GM18951 (cell line): ENCODE measurements around the gene TTLL9.

Source experiments
- POLR2A ChIP-seq: IDR thresholded peaks from 4 replicates; pipeline ENCODE4 v1.6.1; 2011; ENCODE audit warnings: mild to moderate bottlenecking; ENCODE audit not compliant: insufficient read length, insufficient read depth; ENCODE audit errors: extremely low read depth
- in situ Hi-C: fragments of 300-500 bp; cut with MboI; formaldehyde crosslinking; loops from one replicate; pipeline ENCODE4 v1.12.0; 2022; ENCODE audit warnings: low sequenced_read_pairs, mixed read lengths, inconsistent platforms; ENCODE audit not compliant: unreplicated experiment

TTLL9 gene

DNA sequence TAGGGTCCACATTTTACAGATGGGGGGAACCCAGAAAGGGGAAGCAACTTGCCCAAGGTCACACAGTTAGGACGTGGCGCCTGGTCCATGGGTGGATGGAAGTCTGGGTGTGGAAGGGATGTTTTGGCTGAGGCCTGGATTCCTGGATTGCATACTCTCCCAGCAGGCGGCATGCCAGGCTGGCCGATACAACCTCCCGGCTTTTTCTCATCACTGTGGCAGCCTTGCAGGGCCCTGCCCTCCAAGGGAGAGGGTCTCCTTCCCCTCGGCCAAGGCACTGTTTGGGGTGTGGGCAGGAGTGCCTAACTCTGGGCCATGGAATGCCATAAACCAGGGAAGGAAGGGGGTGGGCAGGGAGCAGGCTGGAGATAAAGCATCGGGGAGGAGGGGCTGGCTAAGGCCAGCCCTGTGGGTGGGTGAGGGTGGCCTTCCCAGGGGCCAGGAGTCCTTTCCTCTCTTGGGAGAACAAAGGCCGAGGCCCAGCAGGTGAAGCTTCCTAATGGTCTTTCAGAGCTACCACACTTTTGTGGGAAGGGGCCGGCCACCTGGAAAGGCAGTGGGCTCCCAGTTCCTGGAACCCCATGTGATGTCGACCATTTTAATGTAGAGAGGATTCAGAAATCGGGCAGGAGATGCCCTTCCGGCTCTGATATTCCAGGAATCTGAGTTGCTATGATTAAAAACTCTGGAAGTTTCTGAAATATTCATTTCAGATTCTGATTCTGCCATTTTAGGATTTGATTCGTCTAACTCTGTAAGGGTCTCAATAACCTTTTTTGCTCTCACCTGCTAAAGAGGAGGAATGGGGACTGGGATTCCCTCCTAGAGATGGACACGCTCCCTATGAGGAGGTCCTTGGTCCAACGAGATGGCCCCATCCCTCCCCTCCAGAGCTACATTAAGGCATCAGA is 29.3 kb upstream of the TTLL9 start:
- in situ Hi-C loops, result no loop called here
- no peak for TF ChIP-seq POLR2A

DNA sequence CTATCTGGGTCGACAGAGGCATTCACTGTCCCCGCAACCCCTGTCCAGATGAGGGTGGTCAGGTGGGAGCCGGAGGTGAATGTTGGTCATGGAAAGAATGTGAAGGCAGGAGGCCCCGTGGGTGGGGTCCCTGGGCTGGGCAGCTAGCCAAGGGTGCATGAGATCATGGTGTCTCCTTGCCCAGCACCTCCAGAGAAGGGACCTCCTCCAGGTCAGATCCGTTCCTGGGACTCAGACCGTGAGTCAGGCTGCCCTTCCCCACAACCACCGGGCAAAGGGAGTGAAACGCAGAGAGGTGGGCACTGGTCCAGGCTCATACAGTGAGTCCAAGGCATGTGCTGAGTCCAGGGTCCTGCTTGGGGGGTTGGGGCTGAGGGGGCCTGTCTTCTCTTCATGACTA is 28.5 kb upstream of the TTLL9 start:
- TF ChIP-seq POLR2A, result no peak
- in situ Hi-C loops, result no loop called here

- TF ChIP-seq POLR2A, result no peak
- in situ Hi-C loops, result no loop called here
These were observed 27.8 kb upstream of the TTLL9 start for GRCh38 chr20:31842471-31843157.

DNA sequence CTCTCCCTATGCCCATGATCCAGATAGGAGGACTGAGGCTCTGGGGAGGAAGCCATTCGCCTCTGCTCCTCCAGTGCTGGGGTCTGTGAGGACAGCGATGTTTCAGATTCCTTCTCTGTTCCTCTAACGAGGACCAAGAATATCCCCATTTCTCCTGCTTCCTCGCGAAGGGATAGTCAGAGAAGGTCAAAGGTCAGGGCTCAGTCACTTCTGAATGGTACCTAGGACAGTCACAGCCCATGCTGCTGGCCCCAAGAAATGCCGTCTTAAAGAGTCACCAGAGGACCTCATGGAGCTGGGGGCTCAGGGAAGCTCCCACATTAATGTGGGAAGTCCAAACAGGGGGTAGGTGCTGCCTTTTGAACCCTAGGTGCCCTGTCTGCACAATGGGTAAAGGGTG is 27.1 kb upstream of the TTLL9 start:
- no peak for TF ChIP-seq POLR2A
- in situ Hi-C loops, result no loop called here

- in situ Hi-C loops, result no loop called here
- TF ChIP-seq POLR2A, result no peak
These were observed 26.6 kb upstream of the TTLL9 start for GRCh38 chr20:31843881-31844280.

GRCh38 chr20:31844737-31845299 is 25.6 kb upstream of the TTLL9 start:
- in situ Hi-C loops, result no loop called here

DNA sequence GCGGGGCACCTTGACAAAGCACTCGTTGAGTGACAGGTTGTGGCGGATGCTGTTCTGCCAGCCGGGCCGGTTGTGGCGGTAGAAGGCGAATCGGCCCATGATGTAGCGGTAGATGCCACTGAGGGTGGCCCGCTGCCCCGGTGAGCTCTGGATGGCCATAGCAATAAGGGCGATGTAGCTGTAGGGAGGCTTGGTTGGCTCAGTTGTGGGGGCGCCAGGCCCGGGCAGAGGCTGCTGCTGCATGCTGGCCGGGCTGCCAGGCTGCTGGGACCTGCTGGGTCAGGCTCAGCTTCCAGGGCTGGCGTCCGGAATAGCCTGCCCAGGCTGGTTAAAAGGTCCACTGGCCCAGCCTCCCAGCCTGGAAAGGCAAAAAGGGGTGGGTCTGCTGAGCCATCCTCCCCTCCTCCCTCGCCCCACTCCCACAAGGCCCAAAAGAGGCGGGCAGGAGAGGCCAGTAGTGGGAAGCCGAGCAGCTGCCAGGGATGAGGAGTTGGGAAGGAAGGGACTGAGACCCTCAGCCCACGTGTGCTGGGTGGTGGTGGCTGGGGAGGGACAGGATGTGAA is 25.1 kb upstream of the TTLL9 start, which contains the start of gene FOXS1:
Gene FOXS1, minus strand, starts transcription at position 305 of the 564 bp plus-strand sequence. Its CDS starts 62 bp downstream, at position 243.
- TF ChIP-seq POLR2A, result no peak
- in situ Hi-C loops, result no loop called here

More at GRCh38 chr20:31844737-31845299, 25.6 kb upstream of the TTLL9 start:
- no peak for TF ChIP-seq POLR2A

DNA sequence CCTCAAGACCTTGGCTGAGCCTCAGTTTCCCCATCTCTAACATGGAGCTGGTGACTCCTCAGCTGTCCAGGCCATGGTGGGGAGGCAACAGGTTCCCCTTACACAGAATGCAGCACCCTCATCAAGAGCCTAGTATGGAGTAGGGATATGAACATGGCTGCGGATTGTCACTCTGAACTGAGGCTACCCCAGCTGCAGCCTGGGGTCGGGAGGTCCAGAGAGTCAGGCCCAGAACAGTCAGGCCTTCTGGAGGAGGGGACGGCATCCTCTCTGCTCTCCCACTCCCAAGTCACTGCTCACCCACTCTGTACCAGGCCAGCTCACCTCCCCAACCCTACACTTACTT is 23.7 kb upstream of the TTLL9 start:
- in situ Hi-C loops, result no loop called here
- TF ChIP-seq POLR2A, result no peak

GRCh38 chr20:31848088-31848999 is 22.1 kb upstream of the TTLL9 start:
- in situ Hi-C loops, result no loop called here
- no peak for TF ChIP-seq POLR2A

DNA sequence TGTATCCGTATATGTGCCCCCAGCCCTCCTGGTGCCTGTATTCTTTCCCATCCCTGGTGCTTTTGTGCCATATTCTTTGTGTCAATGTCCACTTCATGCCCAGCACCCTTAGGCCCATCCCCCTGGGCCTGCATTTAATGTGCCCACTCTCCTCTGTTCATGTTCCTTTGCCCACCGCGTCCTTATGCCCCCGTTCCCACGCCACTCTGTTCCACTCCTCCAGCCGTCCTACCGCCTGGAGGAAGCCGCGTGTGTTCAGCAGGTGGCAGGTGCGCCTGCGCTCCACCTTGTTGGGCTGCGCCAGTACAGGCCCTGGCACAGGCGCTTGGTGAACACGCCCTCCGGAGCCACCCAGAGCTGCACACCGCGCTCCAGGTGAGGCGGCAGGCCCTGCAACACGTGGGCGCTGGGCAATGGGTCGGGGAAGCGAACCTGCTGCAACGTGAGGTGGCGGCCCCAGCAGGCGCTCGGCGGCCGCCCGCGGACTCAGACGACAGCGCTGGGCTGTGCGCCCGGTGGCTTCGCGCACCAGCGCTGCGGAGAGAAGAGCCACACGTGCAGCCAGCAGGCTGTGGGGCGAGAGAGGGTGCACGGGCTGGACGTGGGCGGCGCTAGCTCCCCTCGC is 21.0 kb upstream of the TTLL9 start:
- TF ChIP-seq POLR2A, result no peak
- in situ Hi-C loops, result no loop called here

DNA sequence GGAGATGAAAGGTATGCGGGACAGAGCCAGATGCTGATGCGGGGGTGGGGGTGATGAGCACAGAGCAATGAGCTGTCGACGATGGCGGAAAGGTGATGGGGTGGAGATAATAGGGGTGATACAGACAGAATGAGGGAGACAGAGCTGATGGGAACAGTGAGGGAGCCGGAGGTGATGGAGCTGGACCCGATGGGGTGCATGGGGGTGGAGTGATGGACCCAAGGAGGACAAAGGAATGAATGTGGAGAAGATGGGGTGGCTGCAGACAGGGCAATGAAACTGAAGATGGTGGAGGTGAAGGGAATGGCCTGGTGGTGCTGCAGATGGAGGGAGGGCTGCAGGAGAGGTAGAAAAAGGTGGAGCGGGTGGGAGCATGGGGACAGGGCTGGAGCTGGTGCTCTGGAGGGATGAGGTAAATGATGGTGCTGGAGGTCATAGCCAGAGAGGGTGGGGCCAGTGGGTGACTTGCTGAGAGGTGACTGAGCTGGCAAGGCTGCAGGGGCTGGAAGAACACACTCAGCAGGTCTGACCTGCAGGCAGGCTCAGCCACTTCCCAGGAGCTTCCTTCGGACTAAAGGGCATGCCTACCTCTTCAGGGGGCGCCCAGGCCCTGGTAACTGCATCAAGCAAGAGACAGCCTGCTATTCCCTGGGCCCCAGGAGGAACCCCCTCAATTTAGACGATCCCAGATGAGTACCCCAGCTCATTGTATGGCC is 19.0 kb upstream of the TTLL9 start:
- TF ChIP-seq POLR2A, result no peak
- in situ Hi-C loops, result loop anchor here (10.0 kb wide), 1 partner anchor 173 kb away; no protein-coding TSS in a partner anchor
